LNCaP clone FGC (cell line): ENCODE data around the gene LTBP1.

Experiments used
- DNase-seq: peaks from one replicate; pipeline ENCODE4 v3.0.0-alpha.2; 2011; ENCODE audit warnings: low read depth
- H3K4me3 ChIP-seq: 2 replicates; pipeline ENCODE4 v1.5.1; 2011; ENCODE audit warnings: mild to moderate bottlenecking, low read depth, low read length, control low read depth
- CTCF ChIP-seq: IDR thresholded peaks from 2 replicates; pipeline ENCODE4 v1.5.1; 2012; ENCODE audit warnings: mild to moderate bottlenecking; ENCODE audit not compliant: control insufficient read depth, insufficient read depth; ENCODE audit errors: extremely low read depth

Gene LTBP1

GRCh38 chr2:33321236-33321771 lies 374.6 kb downstream of the LTBP1 start:
- no peak for TF ChIP-seq CTCF
- H3K4me3 ChIP-seq = no peak overlapping the region
- no peak for DNase-seq

- no peak for TF ChIP-seq CTCF
- no peak for DNase-seq
- no peak overlapping the region for H3K4me3 ChIP-seq
Observed at GRCh38 chr2:33321876-33322483, 375.2 kb downstream of the LTBP1 start.

DNA sequence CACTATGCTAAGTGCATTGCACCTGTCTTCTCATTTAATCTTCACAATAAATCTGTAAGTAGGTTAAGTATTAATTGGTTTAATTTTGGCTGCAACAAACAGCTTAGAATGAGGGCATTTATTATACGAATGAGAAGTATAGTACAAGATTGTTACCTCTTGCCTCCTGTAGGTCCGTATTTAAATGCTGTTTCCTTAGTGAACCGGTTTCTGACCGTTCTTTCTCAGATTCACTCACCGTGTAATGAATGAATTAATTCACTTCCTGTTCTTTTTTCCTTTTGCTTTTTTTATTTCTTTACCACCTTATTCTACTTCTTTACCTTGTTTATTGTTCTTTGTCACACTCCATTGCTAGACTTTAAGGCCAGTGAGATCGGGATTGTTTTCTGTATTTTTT lies 375.9 kb downstream of the LTBP1 start:
- no peak overlapping the region for H3K4me3 ChIP-seq

DNA sequence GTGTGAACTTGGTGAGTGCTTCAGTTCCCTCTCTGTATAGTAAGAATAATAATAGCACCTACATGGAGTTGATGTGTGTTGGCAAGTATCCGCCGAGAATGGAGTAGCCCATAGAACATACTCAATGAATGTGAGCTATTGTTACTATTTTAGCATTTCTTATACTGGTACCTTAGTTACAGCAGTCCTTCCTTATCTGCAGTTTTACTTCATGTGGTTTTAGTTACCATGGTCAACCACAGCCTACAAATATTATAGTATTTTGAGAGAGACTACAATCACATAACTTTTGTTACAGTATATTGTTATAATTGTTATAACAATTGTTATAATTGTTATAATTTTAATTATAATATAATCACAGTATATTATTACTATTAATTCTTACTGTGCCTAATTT lies 377.2 kb downstream of the LTBP1 start:
- no peak overlapping the region for H3K4me3 ChIP-seq
- no peak for DNase-seq
- no peak for TF ChIP-seq CTCF

More for the DNA sequence above, 375.9 kb downstream of the LTBP1 start:
- no peak for TF ChIP-seq CTCF
- no peak for DNase-seq

DNA sequence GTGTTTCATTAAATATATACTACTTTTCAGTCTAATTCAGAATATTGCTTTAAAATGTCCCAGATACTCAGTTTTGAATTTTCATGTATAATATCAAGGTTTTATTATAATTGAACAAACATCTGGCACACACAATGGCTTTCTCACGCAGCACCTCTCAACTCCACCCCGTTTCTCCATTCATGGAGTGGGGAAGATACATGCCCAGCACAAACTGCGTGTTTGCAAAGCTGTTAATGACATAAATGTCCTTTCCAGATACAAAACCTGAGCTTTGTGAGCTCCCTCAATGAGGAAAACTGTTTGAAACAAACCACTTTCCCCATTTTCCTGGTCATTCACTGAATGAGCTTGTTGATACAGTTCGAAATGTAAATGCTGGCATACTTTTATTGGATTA lies 379.3 kb downstream of the LTBP1 start:
- no peak overlapping the region for H3K4me3 ChIP-seq
- no peak for DNase-seq
- TF ChIP-seq CTCF = no peak

GRCh38 chr2:33333433-33333832 lies 386.7 kb downstream of the LTBP1 start:
- H3K4me3 ChIP-seq = no peak overlapping the region
- DNase-seq = no peak
- no peak for TF ChIP-seq CTCF

DNA sequence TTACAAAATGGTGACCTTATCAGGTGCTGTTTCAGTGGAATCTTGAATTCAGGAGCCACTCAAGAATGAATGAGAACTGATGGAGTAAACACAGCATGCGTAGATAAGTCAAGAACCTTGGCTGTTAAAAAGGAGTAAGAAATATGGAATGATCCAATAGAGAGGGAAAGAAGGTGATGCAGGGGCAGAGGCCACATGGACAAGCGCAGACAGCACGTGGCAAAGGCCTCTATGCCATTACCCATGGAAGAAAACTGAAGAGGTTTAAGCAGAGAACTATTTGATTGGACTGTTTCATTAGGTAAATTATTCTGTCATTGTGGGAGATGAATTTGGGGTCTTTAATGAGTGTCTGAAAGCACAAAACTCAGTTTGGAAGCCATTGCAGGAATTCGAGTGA lies 387.3 kb downstream of the LTBP1 start:
- no peak for DNase-seq
- TF ChIP-seq CTCF = no peak
- no peak overlapping the region for H3K4me3 ChIP-seq
